Posterior vena cava (tissue), 2 donors: ENCODE results near the gene TMSB15C. TPM values are rescaled to one million over a fixed set of nuclear protein-coding genes. Genes with fewer than 3 reads are reported as not detected.
"Not testable (repeated sequence)": the region's sequence is repeated elsewhere in the genome, so short reads cannot be mapped to it uniquely, and the experiment has no call there.

Experiments
- DNase-seq: peaks from one replicate; pipeline ENCODE4 v3.0.0-alpha.2; 2020; ENCODE audit warnings: low spot score
- intact Hi-C, 2 donors: fragments of 100-400 bp; cut with DNase I; formaldehyde crosslinking; loops; one replicate each; pipeline versions ENCODE4 v1.14.1 to v1.14.2; 2022 to 2023
- long read RNA-seq, 2 donors: library from polyadenylated mRNA; unstranded; transcript quantifications; one replicate each; pipeline ENCODE4 v2.0.0, GENCODE V29; 2020 to 2021
- total RNA-seq, 2 donors: library from RNA; stranded (reverse); fragmentation: NEBNext Ultra II Directional; extraction: Animal tissue kit (Norgen Biotek cat#: 25700); gene quantifications; one replicate each; pipeline ENCODE4 v1.2.1, GENCODE V29; 2021
- donor health status: DM: yes; HTN: yes; CAD: no.
- donor health status: DM: yes; HTN: yes; CAD: no.

TMSB15C gene
- total RNA-seq: 1 to 10 TPM; 4.0 to 4.3 TPM
- long read RNA-seq, donor 1: 0 reads
- long read RNA-seq, donor 2, partial matches to known transcripts: 0 of 1 reads
- long read RNA-seq, donor 2, other reads (novel, unspliced or antisense): 1 of 1 reads

DNA sequence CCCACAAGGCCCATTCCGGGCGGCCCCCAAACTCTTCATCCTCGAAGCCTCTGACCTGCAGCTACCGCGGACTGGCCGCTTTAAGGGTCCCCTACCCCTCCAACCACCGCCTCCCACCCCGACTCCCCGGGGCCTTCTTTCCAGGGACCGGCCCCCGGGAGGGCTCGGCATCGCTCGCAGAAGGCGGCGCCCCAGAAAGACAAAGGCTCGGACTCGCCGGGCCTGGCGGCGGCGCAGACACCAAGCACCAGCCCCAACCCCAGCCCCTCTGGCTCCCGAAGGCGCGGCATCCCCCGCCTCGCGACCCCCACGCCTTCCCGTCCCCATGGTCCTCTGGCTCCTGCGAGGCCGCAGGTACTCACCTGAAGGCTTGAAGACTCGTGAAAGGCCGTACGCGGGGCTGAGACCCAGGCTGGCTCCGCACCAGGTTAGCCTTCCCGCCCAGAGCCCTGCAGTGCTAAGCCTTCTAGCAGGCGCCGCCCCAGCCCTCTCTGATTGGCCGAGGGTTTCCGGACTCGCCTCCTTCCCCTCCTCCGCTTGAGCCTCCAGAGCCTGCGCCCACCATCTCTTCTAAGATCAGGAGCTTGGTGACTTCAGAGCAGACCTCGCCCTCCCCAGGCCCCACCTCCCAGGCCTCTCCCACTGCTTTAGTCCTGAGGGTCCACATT is at the start of gene TMSB15C:
TMSB15C (minus strand) TSS at position 459 of the 668 bp plus-strand sequence.
- intact Hi-C loops, DNase-seq: not testable (repeated sequence)

DNA sequence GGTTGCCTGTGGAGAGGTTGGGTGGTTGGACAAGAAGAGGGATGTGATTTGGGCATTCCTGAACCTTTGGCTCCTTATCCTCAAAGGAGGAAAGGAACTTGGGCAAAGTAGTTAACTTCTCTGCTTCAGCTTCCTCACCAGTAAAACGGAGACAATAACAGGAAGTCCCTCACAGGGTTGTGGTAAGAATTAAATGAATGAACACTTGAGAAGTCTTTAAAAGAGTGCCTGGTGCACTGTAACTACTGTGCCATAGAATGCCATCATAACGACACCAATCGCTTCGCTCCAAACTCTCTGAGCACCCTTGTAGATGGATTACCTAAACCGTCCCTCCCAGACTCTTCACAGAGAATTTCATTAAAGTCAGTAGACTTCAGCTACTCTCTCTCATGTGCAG is 46.8 kb upstream of the TMSB15C start:
- intact Hi-C loops: no loop called here
- no peak for DNase-seq

GRCh38 chrX:104118765-104119164 is 42.7 kb upstream of the TMSB15C start:
- DNase-seq: no peak
- intact Hi-C loops: no loop called here

DNA sequence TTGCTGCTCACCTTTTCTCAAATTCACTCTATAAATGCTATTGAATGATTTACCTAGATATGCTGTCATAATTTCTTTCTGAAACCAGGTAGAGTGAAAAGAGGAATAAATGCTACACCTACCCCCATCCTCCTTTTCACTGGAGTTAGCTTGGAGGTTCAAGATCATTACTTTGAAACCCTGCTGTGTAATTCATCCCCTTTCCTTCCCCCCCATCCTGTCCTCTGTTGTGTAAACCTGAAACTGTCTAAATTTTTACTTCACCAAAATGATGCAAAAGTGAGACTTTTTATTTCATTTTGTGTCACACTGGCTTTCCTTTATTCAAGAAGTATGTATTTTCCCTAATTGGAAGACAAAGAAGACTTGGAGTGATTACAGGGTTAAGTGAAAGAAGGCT is 41.7 kb upstream of the TMSB15C start:
- DNase-seq: no peak
- intact Hi-C loops: no loop called here

DNA sequence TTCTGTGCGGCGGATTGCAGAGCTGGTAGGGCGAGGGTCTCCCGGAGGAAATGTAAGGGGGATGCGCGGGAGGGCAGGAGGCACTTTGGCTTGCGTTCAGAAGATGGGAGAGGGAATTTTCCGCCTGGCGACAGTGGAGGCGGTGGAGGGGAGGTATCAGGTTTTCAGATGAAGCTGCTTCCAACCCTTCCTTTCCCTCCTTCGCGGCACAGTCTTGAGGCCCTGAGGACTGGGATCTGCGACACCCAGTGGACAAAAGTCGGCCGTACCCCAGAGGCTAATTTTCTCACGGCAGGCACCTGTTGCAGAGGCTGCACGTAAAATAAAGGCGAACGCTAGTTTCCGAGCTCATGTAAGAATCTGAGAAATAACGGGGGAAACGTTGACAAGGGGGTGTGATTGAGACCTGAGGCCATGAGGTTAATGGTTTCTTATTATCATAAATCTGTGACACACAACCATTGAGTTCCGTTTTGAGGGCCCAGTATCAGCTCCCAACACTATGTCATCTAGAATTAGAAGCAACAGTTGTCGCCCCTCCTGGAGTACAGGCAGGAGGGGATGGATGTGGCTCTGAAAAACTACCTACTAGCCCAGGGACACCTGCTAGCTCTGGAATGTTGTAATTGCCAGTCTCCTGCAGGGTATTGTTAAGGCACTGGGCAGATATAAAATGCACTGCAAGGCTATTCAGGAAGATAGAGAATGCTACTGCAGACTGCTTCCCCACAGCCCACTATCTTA is 37.4 kb upstream of the TMSB15C start:
- DNase-seq: no peak
- intact Hi-C loops: loop anchor here in 1 of 2 donors (5.0 kb wide), 1 partner anchor 1401 kb away; the partner anchor contains the start of gene GPRASP2

DNA sequence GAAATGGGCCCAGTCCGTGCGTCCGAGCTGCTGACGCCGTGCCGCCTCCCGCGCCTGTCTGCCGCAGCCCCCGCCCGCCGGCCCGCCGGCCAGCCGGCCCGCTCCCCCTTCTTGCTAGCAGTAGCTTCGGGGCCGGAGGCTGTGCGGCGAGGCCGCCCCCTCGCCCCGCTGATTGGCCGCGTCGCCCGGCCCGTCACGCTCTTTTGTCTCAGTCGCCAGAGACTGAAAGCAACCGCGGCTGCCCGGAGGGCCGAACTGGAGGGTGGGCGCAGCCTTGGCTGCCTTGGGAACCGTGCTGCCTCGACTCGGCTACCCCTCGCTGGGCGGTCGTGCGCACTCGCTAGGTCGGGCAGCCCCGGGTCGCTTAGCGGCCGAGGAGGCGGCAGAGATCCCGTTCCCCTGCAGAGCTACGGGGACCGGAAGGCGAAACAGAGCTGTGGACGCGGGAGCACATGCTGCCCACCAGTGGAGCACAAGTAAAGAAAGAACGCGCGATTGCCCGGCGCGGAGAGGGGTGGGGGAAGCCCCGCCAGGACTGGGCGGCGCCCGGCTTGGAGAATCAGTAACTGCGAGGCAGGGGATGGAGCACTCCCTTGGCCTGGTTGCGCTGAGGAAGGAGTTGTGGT is 36.4 kb upstream of the TMSB15C start, which contains the start of gene ZCCHC18:
ZCCHC18 (plus strand) TSS at position 198 of the 626 bp plus-strand sequence. CDS start 1,589 bp downstream, outside the sequence.
- intact Hi-C loops: loop anchor here in 1 of 2 donors (5.0 kb wide), 1 partner anchor 1400 kb away; the partner anchor contains the start of gene GPRASP2
- DNase-seq: peak; percentile 83

GRCh38 chrX:104110491-104111240 is 34.6 kb upstream of the TMSB15C start:
- intact Hi-C loops: loop anchor here in 1 of 2 donors (5.0 kb wide), 1 partner anchor 1398 kb away; the partner anchor contains the start of gene GPRASP2
- DNase-seq: not testable (repeated sequence)

DNA sequence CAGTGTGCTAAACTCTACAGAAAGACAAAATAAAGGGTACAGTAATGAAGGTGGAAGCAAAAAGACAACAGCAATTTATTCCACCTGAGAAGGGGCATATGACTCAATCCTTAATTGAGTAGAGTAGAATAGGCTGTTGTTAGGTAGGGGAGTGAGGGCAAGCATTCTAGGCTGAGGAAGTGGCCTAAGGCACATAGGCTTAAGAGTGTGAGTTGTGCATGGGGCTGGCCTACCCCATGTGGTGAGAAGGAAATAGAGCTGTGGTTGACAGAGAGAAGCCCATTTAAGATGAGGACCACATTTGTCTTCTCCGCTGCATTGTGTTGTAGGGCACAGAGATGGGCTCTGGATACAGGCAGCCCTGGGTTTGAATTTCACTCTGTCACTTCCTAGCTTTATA is 32.9 kb upstream of the TMSB15C start:
- DNase-seq: no peak
- intact Hi-C loops: loop anchor here in 1 of 2 donors (2.0 kb wide), 1 partner anchor 22 kb away; no protein-coding TSS in a partner anchor

DNA sequence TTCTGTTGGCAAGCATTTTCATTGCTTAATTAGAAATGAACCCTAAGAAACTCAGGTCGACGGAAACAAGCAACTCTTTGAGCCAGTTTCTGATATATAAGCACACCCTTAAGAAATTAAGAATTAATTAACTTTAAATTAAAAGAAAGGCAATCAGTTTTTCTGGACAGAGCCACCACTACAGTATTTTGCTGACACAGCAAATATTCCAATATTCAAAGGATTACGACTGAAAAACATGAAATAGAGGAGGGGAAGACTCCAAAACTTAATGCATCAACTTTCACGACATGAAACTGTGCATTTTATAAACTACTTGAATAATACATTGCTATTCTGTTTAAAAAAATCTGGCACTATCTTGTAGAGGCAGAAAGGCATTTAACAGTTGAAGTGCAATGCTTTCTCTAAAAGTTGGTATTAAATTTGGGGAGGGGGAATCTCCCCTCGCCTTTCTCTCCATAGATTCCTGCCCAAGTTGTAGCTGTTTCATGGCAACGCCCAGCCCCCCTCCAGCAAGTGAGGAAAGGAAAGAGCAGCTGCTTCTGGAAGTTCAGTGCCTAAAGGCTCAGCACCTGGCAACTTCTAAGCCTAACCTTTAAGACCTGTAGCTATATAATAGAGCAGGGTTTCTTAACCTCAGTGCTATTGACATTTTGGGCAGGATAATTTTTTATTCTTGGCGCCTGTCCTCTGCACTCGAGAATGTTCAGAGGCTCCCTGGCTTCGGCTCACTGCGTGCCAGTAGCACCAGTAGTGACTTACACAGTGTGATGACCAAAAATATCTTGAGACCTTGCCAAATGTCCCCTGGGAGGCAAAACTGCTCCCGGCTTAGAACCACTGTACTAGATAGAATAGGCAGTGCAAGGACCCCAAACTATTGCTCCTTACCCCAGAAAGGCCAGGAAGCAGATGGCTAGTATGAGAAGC is 29.6 kb upstream of the TMSB15C start:
- DNase-seq: no peak
- intact Hi-C loops: no loop called here

- DNase-seq: no peak
Measured at GRCh38 chrX:104104676-104105075, 28.6 kb upstream of the TMSB15C start.

DNA sequence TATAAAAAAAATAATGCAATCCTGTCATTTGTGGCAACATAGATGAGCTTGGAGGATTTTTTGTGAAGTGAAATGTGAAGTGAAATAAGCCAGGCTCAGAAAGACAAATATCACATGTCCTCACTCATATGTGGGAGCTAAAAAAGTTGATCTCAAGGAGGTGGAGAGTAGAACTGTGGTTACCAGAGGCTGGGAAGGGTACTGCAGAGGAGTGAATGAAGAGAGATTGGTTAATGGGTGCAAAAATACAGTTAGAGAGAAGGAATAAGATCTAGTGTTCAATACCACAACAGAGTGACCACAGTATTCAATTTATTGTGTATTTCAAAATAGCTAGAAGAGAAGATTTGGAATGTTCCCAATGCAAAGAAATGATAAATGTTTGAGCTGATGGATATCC is 22.9 kb upstream of the TMSB15C start:
- intact Hi-C loops: no loop called here
- DNase-seq: no peak

More at GRCh38 chrX:104104676-104105075, 28.6 kb upstream of the TMSB15C start:
- intact Hi-C loops: no loop called here

DNA sequence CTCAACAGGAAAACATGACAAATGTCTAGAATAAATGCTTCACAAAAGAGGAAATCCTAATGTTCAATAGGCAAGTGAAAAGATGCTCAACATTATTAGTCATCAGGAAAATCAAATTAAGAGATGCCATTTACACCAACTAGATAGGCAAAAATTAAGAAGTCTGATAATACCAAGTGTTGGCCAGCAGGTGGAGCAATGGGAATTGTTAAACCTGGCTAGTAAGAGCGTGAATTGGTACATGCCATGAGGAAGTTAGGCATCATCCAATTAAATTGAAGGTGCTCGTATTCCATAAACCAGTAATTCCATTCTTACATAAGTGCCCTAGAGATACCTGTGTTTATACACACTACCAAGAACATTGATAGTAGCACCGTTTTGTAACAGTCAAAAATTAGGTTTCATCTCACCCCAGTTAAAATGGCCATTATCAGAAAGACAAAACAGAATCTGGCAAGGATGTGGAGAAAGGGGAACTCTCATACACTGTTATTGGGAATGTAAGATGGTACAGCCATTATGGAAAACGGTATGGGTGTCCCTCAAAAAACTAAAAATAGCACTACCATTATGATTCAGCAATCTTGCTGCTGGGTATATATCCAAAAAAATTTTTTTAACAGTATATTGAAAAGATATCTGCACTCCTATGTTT is 22.2 kb upstream of the TMSB15C start:
- no peak for DNase-seq
- intact Hi-C loops: no loop called here

- intact Hi-C loops: no loop called here
- DNase-seq: peak; percentile 64
Measured at GRCh38 chrX:104085919-104086318, 9.9 kb upstream of the TMSB15C start.

DNA sequence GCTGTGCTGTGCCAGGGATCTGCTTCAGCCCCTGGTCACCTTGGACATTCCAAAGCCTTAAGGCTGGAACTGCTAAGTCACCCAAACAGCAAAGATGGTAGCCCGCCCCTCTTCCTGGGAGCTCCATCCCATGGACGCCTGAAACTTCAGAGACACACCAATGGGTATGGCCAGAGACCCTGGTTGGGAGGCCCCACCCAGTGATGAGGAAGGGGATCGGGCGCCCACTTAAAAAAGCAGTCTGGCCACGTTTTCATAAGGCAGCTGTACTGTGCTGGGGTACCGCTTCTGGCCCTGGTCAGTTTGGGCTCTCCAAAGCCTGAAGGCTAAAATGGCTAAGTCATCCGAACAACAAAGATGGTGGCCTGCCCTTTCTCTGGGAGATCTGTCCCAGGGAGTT is 9.4 kb upstream of the TMSB15C start:
- intact Hi-C loops: no loop called here
- no peak for DNase-seq

GRCh38 chrX:104084534-104085277 is 8.7 kb upstream of the TMSB15C start:
- intact Hi-C loops: no loop called here

GRCh38 chrX:104084063-104084462 is 8.0 kb upstream of the TMSB15C start:
- intact Hi-C loops: no loop called here
- no peak for DNase-seq

More at GRCh38 chrX:104084534-104085277, 8.7 kb upstream of the TMSB15C start:
- peak; percentile 64 for DNase-seq

DNA sequence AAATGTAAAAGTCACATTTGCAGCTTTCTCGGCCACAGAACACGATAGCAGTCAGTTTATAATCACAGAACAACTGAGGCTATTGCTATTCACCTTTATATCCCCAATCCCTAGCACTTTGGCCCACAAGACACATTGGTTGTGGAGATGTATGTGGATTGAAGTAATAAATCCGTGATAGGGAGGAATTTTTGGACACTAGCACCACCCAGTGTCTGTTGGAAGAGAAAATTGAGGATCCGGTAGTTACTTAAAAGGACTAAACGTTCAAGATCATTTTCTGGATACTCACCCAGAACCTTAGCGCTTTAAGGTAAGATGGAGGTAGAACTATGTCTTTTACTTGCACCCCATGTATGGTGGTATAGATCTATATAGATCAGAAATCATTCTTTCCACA is 1.8 kb upstream of the TMSB15C start:
- DNase-seq, intact Hi-C loops: not testable (repeated sequence)
